OCI-LY3 (cell line): ENCODE results near the gene SCGB1A1.
"Not testable (repeated sequence)": the region's sequence is repeated elsewhere in the genome, so short reads cannot be mapped to it uniquely, and the experiment has no call there.

Experiments
- H2AFZ ChIP-seq: fragments of 200-600, 300-600 bp; shearing (Covaris generic); 2 replicates; pipeline ENCODE4 v1.6.0; 2014; ENCODE audit warnings: antibody characterized with exemption, low read depth, low read length
- H3K27ac ChIP-seq: fragments of 200-600, 300-600 bp; sonication (generic); 2 replicates; pipeline ENCODE4 v1.5.1; 2014; ENCODE audit warnings: mild to moderate bottlenecking, low read length, moderate library complexity, mixed read lengths
- H3K27me3 ChIP-seq: fragments of 200-600, 300-600 bp; sonication (generic); 2 replicates; pipeline ENCODE4 v1.6.1; 2014; ENCODE audit warnings: low read depth, low read length, mixed read lengths
- H3K36me3 ChIP-seq: fragments of 200-600, 300-600 bp; sonication (generic); replicated peaks from 2 replicates; pipeline ENCODE3; 2014; ENCODE audit warnings: low read depth, low read length, mixed read lengths
- H3K4me1 ChIP-seq: fragments of 300-600, 200-600 bp; sonication (generic); 2 replicates; pipeline ENCODE4 v1.6.1; 2014; ENCODE audit warnings: low read length, mixed read lengths
- H3K4me2 ChIP-seq: fragments of 200-600, 300-600 bp; sonication (generic); 2 replicates; pipeline ENCODE4 v1.6.1; 2014; ENCODE audit warnings: low read length, mixed read lengths
- H3K4me3 ChIP-seq: fragments of 300-600, 200-600 bp; sonication (generic); 2 replicates; pipeline ENCODE4 v1.5.1; 2014; ENCODE audit warnings: antibody characterized with exemption, mild to moderate bottlenecking, low read length, moderate library complexity
- H3K79me2 ChIP-seq: fragments of 300-600, 200-600 bp; shearing (Covaris generic); 2 replicates; pipeline ENCODE4 v1.6.1; 2014; ENCODE audit warnings: mild to moderate bottlenecking, low read length, mixed read lengths
- H3K9ac ChIP-seq: fragments of 300-600, 200-600 bp; shearing (Covaris generic); 2 replicates; pipeline ENCODE4 v1.6.0; 2014; ENCODE audit warnings: mild to moderate bottlenecking, low read length, moderate library complexity
- H3K9me3 ChIP-seq: fragments of 200-600, 300-600 bp; shearing (Covaris generic); 2 replicates; pipeline ENCODE4 v1.6.1; 2014; ENCODE audit warnings: low read length, mixed read lengths; ENCODE audit not compliant: insufficient read depth
- H4K20me1 ChIP-seq: fragments of 200-600, 300-600 bp; sonication (generic); 2 replicates; pipeline ENCODE4 v1.6.1; 2016; ENCODE audit warnings: low read length, mixed read lengths; ENCODE audit not compliant: insufficient read depth
- EZH2phosphoT487 ChIP-seq: fragments of 200-600 bp; shearing (Covaris generic); IDR thresholded peaks from 2 replicates; pipeline ENCODE4 v1.6.1; 2018; ENCODE audit warnings: antibody characterized with exemption, mixed run types, low read depth
- TF ChIP-seq, protein P1 (sequence below): fragments of 200-600, 300-600 bp; sonication (generic); IDR thresholded peaks from 2 replicates; pipeline ENCODE4 v1.5.1; 2014; ENCODE audit warnings: antibody characterized with exemption, low read length, low read depth

The SCGB1A1 gene

DNA sequence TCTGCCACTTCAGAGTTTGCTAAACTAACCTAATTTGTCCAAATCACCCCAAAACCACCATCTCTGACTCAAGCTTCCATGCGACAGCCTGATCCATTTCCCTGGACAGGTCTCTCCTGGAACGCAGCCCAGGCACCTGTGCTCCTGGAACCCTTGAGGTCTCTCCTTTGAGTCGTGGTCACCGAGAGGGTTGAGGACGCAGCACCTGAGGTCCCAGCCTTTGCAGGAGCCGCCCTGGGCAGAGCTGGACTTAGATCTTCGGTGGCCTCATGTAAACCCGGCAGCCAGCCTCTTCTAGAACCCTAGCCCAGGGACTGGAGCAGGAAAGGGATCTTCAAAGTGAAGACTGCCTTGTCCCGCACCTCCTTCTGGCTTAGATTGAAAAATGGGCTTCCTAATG, 44.0 kb upstream of the SCGB1A1 start:
- no peaks in the 10 kb centered on the region for H4K20me1 ChIP-seq
- TF ChIP-seq, protein P1, sequence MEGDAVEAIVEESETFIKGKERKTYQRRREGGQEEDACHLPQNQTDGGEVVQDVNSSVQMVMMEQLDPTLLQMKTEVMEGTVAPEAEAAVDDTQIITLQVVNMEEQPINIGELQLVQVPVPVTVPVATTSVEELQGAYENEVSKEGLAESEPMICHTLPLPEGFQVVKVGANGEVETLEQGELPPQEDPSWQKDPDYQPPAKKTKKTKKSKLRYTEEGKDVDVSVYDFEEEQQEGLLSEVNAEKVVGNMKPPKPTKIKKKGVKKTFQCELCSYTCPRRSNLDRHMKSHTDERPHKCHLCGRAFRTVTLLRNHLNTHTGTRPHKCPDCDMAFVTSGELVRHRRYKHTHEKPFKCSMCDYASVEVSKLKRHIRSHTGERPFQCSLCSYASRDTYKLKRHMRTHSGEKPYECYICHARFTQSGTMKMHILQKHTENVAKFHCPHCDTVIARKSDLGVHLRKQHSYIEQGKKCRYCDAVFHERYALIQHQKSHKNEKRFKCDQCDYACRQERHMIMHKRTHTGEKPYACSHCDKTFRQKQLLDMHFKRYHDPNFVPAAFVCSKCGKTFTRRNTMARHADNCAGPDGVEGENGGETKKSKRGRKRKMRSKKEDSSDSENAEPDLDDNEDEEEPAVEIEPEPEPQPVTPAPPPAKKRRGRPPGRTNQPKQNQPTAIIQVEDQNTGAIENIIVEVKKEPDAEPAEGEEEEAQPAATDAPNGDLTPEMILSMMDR, result no peak
- TF ChIP-seq EZH2phosphoT487, result no peak
- H3K4me2 ChIP-seq, result no peak overlapping the region

GRCh38 chr11:62378459-62379063, 40.3 kb upstream of the SCGB1A1 start:
- not testable (repeated sequence) for H3K9ac ChIP-seq

More for the DNA sequence above, 44.0 kb upstream of the SCGB1A1 start:
- H3K79me2 ChIP-seq, result no peaks in the 10 kb centered on the region
- H3K36me3 ChIP-seq, result no peaks in the 10 kb centered on the region
- H3K4me3 ChIP-seq, result no peak overlapping the region
- H3K9ac ChIP-seq, result no peak overlapping the region
- no peaks in the 10 kb centered on the region for H3K4me1 ChIP-seq
- no peak overlapping the region for H2AFZ ChIP-seq
- H3K9me3 ChIP-seq, result no peaks in the 10 kb centered on the region
- H3K27me3 ChIP-seq, result no peaks in the 10 kb centered on the region
- H3K27ac ChIP-seq, result no peak overlapping the region

DNA sequence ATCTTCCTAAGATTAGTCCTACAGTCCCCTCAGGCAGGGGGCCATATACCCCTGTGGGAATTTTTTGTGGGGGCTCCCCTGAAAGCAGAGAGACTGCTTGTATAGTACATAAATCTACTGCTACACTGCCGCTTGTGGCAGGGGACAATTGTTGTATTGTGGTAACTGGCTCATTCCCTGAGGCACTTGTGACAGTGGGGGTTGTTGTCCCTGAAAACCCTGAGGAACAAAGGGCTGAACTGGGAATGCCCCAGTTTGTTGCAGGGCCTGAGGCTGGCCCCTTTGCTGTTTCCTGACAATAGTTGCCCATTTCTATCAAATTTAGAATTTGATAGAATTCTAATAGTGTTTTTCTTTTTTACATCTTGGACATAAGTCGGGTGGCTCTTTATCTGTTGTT, 39.2 kb upstream of the SCGB1A1 start:
- H2AFZ ChIP-seq, H3K4me3 ChIP-seq, H3K9me3 ChIP-seq, H3K4me1 ChIP-seq, H3K27ac ChIP-seq, H3K9ac ChIP-seq, H3K36me3 ChIP-seq, H3K4me2 ChIP-seq, H3K27me3 ChIP-seq, H4K20me1 ChIP-seq, H3K79me2 ChIP-seq: not testable (repeated sequence)

More at GRCh38 chr11:62378459-62379063, 40.3 kb upstream of the SCGB1A1 start:
- not testable (repeated sequence) for H3K27ac ChIP-seq, H3K79me2 ChIP-seq, H2AFZ ChIP-seq, H4K20me1 ChIP-seq, H3K9me3 ChIP-seq, H3K27me3 ChIP-seq, H3K4me1 ChIP-seq, H3K36me3 ChIP-seq, H3K4me3 ChIP-seq, H3K4me2 ChIP-seq
- TF ChIP-seq, protein P1, result peak; percentile 41

DNA sequence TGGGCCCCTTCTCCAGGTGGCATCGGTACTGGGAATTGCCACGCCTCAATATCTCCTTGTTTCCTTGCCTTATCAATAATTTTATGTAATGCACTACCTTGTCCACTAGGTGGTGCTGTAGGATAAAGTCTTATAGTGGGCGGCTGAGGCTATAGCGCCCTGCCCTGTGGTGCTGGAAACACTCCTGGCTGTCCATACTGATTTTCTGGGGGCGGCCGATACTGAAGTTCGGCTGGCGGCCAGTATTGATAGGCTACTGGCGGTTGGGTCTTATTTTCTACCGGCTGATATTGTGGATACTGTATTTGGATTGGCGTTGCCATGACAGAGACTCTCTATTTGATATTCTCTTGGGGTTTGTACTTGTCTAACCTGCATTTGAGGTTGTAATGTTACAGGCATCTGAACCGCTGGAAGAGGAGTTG, 38.0 kb upstream of the SCGB1A1 start:
- not testable (repeated sequence) for H3K9me3 ChIP-seq, H3K4me1 ChIP-seq, H3K9ac ChIP-seq, H3K36me3 ChIP-seq, H3K27ac ChIP-seq, H4K20me1 ChIP-seq, H3K79me2 ChIP-seq, H3K27me3 ChIP-seq, H2AFZ ChIP-seq
- Histone ChIP-seq H3K4me3 (peak overlapping the region; percentile 56; the same call in 1 of the 2 replicates), H3K4me2 (peak overlapping the region; percentile 65)
- TF ChIP-seq, protein P1, result peak; percentile 77

GRCh38 chr11:62383822-62384221, 35.0 kb upstream of the SCGB1A1 start:
- no peaks in the 10 kb centered on the region for H3K27me3 ChIP-seq
- no peak overlapping the region for H3K4me2 ChIP-seq
- no peaks in the 10 kb centered on the region for H3K36me3 ChIP-seq
- H3K27ac ChIP-seq, result no peak overlapping the region
- no peak overlapping the region for H3K9ac ChIP-seq
- H3K4me1 ChIP-seq, result 0 out of 2 replicates have a peak, but pooled peaks cover 6% of the 10 kb centered on the region
- no peaks in the 10 kb centered on the region for H4K20me1 ChIP-seq
- H3K4me3 ChIP-seq, result no peak overlapping the region
- H2AFZ ChIP-seq, result no peak overlapping the region
- H3K79me2 ChIP-seq, result no peaks in the 10 kb centered on the region
- H3K9me3 ChIP-seq, result no peaks in the 10 kb centered on the region
- TF ChIP-seq, protein P1, result no peak
- TF ChIP-seq EZH2phosphoT487, result no peak

DNA sequence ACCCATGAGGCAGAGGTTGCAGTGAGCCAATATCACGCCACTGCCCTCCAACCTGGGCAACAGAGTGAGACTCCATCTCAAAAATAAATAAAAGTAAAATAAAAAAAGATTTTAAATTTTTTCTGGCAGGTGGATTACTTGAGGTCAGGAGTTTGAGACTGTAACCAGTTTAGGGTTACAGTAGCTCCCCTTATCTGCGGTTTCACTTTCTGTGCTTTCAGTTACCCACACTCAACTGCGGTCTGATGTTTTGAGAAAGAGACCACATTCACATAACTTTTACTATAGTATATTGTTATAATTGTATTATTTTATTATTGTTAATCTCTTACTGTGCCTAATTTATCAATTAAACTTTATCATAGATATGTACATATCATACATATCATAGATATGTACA, 32.8 kb upstream of the SCGB1A1 start:
- H3K27me3 ChIP-seq, H3K4me1 ChIP-seq, H2AFZ ChIP-seq, H3K4me2 ChIP-seq, H3K4me3 ChIP-seq, H4K20me1 ChIP-seq, H3K79me2 ChIP-seq, H3K9ac ChIP-seq, H3K9me3 ChIP-seq, H3K27ac ChIP-seq, H3K36me3 ChIP-seq: not testable (repeated sequence)
